Inflammatory macrophage treated with lipopolysaccharide for 4 hours (primary cell): ENCODE results near the gene CDX2.
"Not testable (repeated sequence)": the region's sequence is repeated elsewhere in the genome, so short reads cannot be mapped to it uniquely, and the experiment has no call there.

ENCODE experiments used
- DNase-seq: peaks from one replicate; pipeline ENCODE4 v3.0.0-alpha.2; 2020

Gene CDX2, protein sequence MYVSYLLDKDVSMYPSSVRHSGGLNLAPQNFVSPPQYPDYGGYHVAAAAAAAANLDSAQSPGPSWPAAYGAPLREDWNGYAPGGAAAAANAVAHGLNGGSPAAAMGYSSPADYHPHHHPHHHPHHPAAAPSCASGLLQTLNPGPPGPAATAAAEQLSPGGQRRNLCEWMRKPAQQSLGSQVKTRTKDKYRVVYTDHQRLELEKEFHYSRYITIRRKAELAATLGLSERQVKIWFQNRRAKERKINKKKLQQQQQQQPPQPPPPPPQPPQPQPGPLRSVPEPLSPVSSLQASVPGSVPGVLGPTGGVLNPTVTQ

DNA sequence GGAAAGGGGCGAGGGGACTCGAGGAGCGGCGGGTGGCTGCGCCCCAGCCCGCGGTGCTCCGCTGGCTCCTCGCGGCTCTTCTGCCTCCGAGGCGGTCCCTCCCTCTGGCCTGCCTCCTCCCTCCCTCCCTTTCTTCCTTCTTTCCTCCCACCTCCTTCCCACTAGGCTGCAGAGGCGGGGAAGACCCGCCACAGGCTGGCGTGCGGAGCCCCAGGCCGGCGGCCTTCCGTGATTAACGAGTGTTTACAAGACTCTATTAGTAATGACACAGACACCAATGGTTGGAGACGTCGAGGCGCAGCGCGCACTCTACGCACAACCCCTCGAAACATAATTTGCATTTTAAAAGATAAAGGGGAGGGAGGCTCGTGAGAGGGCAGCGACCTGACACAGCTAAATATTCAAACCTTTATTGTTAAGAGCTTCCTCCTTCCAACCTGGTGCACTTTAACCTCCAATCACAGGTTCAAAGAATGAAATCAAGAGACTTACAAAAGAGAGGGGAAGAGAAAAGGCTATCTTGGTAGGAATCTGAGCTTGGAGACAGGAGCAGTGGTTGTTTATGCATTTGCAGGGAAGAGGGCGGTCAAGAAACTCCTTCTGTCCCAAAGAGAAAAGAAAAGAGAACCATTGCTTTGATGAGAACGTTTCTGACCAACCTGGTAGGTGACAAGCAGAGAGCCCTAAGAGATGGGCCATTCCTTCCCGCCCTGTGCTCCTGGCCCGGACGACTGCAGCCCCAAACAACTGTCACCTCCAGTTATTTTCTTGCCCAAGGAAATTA, at the start of gene CDX2:
TSS of gene CDX2 (minus strand) at position 234 of the 784 bp plus-strand sequence. CDS start 309 bp downstream, outside the sequence.
- no peak for DNase-seq

DNA sequence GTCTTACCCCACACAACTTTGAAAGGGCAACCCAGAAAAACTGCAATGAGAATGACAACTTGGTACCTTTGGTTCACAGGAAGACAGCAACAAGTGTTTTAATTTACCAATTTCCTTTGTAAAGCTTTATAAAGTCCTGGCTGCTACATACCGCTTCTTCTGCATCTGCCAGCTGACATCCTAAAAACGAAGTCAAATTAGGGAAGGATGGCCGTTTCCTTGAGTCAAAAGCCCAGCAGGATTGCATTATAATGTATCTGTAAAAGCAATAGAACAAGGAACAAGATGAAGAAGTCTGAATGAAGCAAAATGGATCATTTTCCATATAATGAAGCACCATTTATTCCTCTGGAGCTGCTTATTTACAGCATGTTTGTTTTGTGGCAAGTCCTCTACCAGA, 45.2 kb upstream of the CDX2 start:
- peak; percentile 43 for DNase-seq

DNA sequence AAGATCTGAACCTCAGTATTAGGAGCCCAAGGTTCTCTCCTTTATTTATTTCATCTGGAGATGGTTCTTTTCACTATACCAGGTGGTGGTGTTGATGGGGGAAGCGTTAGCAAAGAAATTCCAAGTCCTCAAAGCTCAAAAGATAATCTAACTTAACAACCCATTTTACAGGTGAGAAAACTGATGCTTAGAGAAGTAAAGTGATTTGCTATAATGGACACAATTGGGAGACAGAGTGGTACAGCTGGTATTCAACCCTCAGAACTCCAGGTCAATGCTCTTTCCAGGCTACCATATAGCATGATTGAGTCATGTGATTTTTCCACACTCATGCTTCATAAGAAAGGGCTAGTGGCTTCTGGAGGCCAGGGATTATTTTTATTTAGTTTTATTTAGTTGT, 44.4 kb upstream of the CDX2 start:
- no peak for DNase-seq

DNA sequence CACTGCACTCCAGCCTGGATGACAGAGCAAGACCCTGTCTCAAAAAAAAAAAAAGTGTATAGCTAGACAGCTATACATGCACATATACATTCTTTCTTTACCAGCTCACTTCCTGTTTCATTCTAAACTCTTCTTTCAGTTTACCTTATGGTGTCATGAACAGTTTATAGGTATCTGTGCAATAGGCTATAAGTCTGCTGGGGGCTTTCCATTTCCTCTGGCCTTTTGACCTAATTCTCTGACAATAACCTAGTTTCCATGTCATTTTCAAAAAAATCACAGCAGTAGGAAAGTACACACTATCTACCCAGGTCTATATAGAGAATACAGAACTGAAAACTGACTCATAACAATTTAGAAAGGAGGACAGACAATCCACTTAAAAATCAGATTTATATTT, 43.8 kb upstream of the CDX2 start:
- peak; percentile 36 for DNase-seq

DNA sequence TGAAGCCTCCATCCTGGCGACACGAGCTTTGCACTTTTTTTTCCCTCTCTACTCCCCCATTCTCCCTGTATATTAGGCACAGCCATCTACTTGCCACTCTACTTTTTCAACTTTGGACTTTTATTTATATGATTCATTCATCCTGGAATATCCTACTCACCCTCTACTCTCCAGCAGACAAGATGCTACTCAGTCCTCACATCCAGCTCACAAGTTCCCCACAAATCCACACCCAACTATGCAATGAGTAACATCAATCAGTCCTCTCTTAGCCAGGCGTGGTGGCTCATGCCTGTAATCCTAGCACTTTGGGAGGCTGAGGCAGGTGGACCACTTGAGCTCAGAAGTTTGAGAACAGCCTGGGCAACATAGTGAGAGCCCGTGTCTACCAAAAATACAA, 43.3 kb upstream of the CDX2 start:
- DNase-seq: no peak

DNA sequence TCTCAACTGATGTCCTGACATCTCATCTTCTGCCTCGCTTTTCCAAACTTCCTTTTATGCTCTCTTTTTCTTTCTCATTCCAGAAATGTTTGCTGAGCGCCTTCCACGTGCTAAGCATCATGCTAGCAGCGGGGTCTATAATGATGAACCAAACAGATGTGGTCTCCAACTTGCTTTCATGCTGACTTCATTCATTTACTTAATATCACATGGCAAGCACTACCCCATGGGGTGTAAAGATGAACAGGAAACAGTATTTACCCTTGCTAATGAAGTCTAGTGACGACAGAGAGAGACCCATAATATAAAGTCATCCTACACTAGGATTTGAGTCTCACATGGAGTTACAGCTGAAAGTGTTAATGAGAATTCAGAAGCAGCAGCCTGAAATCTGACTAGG, 40.9 kb upstream of the CDX2 start:
- no peak for DNase-seq

DNA sequence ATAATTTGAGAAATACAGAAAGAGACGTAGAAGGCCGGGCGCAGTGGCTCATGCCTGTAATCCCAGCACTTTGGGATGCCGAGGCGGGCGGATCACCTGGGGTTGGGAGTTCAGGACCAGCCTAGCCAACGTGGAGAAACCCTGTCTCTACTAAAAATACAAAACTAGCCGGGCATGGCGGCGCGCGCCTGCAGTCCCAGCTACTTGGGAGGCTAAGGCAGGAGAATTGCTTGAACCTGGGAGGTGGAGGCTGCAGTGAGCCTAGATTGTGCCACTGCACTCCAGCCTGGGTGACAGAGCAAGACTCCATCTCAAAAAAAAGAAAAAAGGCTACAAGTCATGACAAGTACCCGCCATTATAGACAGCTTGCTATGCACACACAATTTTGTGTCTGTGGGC, 35.9 kb upstream of the CDX2 start:
- not testable (repeated sequence) for DNase-seq

DNA sequence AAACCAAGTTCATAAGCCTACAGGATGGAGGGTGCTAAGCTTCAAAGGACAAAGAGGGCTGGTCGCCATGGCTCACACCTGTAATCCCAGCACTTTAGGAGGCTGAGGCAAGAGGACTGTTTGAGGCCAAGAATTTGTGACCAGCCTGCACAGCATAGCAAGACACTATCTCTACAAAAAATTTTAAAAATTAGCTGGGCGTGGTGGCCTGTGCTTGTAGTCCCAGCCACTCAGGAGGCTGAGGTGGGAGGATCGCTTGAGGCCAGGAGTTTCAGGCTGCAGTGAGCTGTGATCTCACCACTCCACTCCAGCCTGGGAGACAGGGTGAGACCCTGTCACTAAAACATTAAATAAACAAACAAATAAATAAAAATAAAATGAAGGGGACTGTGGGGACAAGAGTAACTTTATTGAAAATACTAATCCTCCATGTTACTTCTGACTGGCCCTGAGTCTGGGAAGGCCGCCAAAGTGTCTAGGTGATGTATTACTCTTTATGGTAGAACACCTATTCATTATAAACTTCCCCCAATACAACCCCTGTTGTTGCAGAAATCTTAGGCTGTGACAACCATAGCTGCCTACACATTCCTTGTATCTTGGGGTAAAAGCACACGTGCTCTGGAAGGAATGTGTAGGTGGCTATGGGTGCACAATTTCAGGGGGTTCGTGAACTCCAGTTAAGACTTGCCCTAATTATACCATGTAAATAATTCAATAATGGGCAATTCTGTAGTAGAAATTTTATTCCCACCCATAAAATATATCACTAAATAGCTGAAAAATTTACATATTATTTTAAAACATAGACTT, 34.0 kb upstream of the CDX2 start:
- DNase-seq: no peak

DNA sequence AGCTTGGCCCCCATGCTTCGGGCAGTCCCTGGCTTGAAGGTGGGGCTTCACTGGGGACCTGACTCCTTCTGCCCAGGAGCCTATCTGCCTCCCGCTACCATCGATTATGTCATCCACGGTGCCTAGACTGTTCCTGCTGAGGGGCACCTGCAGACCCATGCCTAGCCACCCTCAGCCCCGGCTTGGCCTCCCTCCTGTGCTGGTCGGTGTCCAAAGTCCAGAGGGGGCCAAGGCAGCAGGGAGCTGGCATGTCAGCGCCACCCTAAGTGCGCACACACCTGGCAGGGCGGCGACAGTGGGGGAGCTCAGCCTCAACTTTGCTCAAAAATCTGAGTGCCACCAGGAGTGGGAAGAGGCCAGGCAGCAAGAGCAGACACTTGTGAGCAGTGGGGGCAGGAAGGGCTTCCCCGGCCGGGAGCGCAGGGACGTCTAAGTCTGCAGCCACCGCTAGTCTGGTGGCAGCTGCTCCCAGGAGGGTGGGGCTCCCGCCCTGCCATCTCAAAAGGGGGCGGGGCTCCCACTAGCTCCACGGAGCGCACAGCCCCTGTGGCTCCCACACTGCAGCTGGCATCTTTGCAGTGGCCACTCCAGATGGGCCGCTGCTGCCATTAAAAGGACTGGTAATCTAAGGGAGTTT, 32.8 kb upstream of the CDX2 start:
- no peak for DNase-seq

DNA sequence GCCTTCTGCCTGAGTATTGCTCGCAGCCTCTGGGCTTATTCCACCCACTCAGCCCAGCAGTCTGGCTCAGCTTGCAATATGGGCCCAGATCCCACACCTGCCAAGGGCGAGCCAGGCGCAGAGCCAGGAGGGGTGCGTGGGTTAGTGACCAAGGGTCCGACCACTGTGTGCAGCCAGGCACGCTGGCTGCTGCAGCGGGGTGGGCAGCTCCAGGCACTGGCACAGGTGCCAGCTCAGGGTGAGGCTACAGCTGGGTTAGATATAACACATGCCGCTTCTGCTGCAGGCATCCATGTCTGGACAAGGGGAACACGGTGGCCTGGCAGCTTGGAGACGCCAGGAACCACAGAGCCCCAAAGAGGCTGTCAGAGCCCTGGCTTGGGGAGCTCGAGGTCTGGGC, 31.9 kb upstream of the CDX2 start:
- no peak for DNase-seq

DNA sequence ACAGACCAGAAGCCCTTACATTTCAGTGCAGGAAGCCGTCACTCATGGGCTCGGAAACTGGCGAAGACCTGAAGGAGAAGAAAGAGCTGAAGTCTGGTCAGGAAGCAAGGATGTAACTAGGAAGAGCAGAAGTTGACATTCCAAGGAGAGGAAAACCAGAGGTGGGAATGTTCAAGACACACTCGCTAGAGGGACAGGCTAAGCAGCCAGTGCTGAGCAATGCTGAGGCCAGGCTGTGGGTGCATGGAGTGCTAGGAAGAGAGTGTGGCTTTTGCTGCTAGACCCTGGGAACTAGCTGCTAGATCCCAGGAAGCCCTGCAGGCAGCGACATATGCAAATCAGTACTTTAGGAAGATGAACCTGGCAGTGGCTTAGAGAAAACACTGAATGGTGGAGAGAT, 31.5 kb upstream of the CDX2 start:
- no peak for DNase-seq

DNA sequence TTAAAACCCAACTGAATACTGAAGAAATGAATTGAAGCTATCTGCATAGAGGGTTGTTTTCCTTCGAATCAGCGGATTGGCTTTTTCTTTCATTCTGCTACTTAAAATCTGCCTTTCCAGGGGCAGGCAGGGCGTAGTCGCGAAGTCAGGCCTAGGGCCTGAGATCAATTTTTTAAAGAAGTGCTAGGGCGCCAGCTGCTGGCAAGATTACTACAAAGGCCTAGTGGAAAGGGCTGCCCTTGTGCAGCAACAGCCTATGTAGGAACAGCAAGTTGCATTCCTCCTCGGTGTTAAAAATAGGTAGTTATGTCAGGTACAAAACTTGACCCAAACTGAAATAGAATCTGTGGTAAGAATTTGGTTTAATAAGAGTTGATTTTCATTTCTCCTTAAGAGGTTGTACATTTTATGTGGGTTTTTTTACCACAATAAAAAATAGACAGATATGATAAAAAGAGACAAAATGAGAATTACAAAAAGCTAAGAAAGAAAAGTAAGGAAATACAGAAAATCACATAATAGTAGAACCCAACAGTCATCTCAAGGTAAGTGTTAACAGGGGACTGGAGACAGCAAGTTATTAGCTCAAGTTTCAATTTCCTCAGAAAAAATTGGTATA, 28.9 kb upstream of the CDX2 start:
- peak; percentile 43 for DNase-seq

DNA sequence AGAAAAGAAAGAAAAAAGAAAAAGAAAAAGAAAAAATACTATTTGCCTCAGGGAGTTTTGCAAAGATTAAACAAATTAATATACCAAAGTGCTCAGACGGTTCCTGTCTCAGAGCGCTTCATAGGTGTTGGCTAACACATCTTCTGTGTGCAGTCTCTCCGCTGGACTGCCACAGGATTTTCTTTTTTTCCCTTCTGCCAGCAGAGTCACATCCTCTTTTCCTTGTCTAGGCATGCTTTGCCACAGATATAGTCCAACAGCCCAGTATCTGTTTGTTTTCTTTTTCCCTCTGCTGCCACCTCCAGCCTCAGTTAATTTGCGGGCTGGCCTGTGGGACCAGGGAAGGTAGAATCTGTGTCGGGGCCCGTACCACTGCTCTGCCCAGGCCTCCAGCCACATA, 22.8 kb upstream of the CDX2 start:
- no peak for DNase-seq

DNA sequence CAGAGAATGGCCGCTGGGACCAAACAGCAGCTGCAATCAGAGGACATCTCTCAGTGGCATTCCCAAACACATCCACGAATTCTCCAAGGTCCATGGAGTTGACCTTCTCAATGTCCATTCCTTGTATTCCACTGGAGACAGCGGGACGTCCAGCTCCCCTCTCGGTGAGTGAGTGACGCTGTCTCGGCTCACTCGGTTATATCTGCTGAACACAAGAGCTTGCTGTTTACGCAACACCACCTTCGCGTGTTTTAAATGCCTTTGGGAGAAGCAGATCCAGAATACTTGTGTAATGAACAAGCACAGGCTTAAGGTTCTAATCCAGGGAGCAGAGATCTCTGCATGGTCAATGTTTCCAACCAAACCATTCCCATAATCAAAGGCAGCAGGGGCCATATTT, 19.4 kb upstream of the CDX2 start, which contains the start of gene URAD:
TSS of gene URAD (minus strand) at position 174 of the 400 bp plus-strand sequence. CDS start at position 118, 56 bp downstream.
- DNase-seq: no peak

DNA sequence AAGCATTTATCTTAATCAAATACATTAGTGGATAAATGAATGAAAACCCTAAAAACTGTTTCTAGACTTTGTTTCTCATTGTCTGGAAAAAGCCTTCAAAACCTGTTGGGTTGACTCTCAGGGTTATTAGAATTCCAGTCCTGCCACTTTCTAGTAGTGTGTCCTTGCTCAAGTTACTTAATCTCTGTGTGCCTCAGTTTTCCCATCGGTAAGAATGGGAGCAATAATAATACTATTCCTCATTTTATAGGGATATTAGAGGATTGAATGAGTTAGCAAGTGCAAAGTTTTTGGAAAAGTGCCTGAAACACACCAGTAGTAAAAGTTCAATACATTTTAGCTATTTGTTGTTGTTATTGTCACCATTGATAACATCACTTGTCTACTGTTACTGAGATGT, 16.5 kb upstream of the CDX2 start:
- no peak for DNase-seq

DNA sequence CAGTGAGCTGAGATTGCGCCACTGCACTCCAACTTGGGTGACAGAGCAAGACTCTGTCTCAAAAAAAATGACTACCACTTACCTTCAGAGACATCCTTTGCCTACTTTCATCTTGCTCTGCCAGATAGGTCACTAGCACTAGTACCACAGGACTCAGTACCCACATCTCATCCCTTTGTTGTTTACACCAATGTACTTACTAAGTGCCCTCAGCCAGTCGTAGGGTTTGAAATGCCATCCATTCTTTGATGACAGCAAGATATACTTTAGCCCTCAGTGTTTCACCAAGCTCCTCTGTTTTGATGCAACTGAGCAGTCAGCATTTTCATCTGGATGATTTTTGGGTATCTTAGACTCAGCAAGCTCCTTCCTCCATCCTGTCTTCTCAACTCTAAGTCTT, 13.2 kb upstream of the CDX2 start:
- DNase-seq: no peak

DNA sequence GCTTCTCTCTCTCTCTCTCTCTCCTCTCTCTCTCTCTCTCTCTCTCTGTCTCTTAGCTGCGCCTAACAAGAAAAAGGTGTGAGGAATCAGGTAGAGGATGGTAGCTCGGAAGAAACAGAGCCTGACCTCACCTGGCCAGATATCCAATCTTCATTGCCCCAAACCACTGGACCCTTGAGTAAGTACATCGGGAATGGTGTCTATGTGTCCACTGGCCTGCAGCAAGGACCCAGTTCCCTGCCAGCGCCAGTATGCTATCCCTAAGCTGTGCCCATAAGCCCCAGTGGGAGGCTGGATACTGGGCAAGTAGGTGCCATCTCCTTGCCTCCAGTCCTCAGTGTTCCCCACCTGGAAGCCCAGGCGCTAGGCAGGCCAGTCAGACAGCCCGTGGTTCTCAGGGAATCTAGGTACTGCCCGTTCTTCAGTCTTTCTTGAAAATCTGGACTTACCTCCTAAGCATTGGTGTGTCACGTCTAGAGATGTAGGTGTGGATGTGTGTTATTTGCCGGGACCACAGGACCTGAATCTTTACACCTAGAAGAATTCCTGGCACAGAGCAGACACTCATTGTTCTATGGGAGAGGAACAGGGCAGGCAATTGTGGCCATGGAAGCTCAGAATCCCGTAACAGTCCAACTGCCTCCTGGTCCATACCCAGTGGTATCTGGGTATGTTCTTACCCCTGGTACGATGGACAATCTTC, 12.0 kb upstream of the CDX2 start:
- no peak for DNase-seq

DNA sequence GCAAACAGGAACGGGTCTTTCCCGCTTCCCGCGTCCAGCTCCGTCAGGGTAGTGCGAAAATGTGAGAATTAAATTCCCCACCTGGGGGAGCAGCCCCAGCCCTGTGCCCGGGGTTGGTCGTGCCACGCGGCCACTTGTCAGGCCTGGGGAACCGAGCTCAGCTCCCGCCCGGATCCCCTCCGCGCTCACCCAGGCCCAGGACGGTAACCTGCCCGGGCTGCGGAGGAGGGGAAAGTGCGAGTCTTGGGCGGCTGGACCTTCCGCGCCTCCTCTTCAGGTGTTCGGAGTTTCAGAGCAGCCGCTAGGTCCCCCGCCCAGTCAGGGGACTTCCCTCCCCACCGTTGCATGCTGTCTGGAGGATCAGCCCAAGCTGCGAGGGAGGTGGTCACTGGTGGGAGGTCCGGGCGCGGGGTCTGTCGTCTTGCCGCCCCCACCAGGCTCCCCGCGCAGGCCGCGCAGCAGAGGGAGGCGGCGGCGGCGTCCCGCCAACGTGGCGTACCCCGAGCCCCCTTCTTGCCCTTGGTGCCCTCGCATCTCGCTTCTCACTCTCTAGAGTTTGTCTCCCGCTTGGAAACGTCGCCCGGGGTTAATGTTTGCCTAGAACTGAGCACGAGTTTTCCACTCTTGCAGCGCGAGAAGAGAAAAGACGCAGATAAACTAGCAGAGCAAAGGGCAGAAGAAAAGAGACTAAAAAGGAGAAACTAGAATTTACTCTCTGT, 11.3 kb upstream of the CDX2 start:
- DNase-seq: no peak

DNA sequence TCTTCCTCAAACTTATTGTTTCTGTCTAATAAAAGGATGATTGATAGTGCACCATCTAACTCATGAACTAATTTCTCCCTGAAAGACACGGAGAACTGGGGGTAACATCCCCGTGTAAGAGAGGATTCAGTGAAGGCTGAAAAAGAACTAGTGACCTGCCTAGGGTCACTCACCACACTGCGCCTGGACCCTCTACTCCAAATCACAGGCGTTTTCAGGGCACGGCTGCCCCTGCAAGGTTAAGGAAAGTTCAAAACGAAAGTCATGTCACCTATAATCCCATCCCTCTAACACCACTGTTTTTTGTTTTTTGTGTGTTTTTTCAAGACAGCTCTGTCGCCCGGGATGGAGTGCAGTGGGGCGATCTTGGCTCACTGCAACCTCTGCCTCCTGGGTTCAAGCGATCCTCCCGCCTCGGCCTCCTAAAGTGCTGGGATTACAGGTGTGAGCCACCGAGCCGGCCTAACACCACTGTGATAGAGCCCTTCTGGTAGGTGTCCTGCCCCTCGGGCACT, 10.7 kb upstream of the CDX2 start:
- no peak for DNase-seq

DNA sequence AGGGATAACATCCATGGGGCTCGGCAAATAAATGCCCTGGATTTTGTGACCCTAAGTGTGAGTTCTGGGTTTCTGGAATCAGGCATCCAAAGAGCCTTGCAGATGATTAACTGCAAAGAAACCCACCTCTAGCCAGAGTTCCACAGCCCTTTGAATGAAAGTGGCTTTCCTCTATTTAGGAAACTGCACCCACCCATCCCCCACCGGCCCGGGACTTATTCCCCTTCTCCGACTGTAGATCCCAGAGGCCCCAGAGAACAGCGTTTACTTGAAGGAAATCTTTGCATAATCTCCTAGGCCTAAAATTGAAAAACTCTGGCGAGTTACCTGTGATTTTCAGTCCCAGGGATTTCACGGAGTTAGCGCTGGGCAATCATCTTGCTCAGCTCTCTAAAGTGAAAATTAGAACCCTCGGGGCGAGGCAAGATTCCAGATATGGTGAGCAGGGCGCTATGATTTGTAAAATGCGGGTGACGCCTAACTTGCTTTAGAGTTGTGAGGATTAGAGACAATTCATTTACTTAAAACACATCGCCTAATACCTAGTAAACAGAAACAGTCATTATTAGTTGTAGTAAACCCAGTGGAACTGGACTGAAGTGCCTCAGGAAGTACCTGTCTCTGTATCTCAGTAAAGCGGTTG, 10.0 kb upstream of the CDX2 start:
- no peak for DNase-seq
